SU-DHL-6 (cell line): Measurements from ENCODE around the gene SELENOS.

Source experiments
- H2AFZ ChIP-seq: fragments of 200-600 bp; sonication (generic); 2 replicates; pipeline ENCODE4 v1.6.1; 2014; ENCODE audit warnings: low read depth, mild to moderate bottlenecking, moderate library complexity, mixed read lengths, antibody characterized with exemption, low read length; ENCODE audit not compliant: severe bottlenecking
- H3F3A ChIP-seq: fragments of 200-600 bp; shearing (Covaris generic); 2 replicates; pipeline ENCODE4 v1.6.0; 2016; ENCODE audit warnings: antibody characterized with exemption, mild to moderate bottlenecking; ENCODE audit not compliant: insufficient read depth
- H3K27ac ChIP-seq: fragments of 200-600 bp; sonication (generic); 2 replicates; pipeline ENCODE4 v1.5.1; 2016; ENCODE audit warnings: low read depth, mild to moderate bottlenecking, low read length, moderate library complexity, mixed read lengths
- H3K27me3 ChIP-seq: fragments of 200-600 bp; sonication (generic), shearing (Covaris generic); 2 replicates; pipeline ENCODE4 v1.6.0; 2014; ENCODE audit warnings: mild to moderate bottlenecking, low read length
- H3K36me3 ChIP-seq: fragments of 200-600 bp; sonication (generic); 2 replicates; pipeline ENCODE4 v1.6.1; 2014; ENCODE audit warnings: mild to moderate bottlenecking, low read length, mixed read lengths
- H3K4me2 ChIP-seq: fragments of 300-600, 200-600 bp; shearing (Covaris generic), sonication (generic); 2 replicates; pipeline ENCODE4 v1.6.0; 2014; ENCODE audit warnings: low read length, low read depth, mild to moderate bottlenecking; ENCODE audit not compliant: poor library complexity, severe bottlenecking
- H3K4me3 ChIP-seq: fragments of 200-600 bp; sonication (generic); 2 replicates; pipeline ENCODE4 v1.5.1; 2014; ENCODE audit warnings: antibody characterized with exemption, low read length, mild to moderate bottlenecking, mixed read lengths; ENCODE audit not compliant: insufficient read depth, poor library complexity, severe bottlenecking
- H3K79me2 ChIP-seq: fragments of 200-600 bp; sonication (generic); 2 replicates; pipeline ENCODE4 v1.6.1; 2014; ENCODE audit warnings: mild to moderate bottlenecking, low read length, moderate library complexity; ENCODE audit not compliant: insufficient read depth
- H3K9ac ChIP-seq: fragments of 200-600 bp; sonication (generic); 2 replicates; pipeline ENCODE4 v1.7.0; 2014; ENCODE audit warnings: mild to moderate bottlenecking, low read length
- H3K9me2 ChIP-seq: fragments of 200-600 bp; sonication (generic); replicated peaks from 2 replicates; pipeline ENCODE4 v1.6.1; 2014; ENCODE audit warnings: low read length; ENCODE audit not compliant: insufficient read depth
- H3K9me3 ChIP-seq: fragments of 200-600 bp; sonication (generic); 2 replicates; pipeline ENCODE4 v1.6.1; 2014; ENCODE audit warnings: low read length, mixed read lengths; ENCODE audit not compliant: insufficient read depth
- H4K20me1 ChIP-seq: fragments of 200-600 bp; sonication (generic); 2 replicates; pipeline ENCODE4 v1.6.1; 2014; ENCODE audit warnings: low read depth, mild to moderate bottlenecking, antibody characterized with exemption, low read length, moderate library complexity, mixed read lengths
- CTCF ChIP-seq: fragments of 200-600 bp; sonication (generic); IDR thresholded peaks from one replicate; pipeline ENCODE4 v1.5.1; 2017; ENCODE audit warnings: antibody characterized with exemption, mild to moderate bottlenecking, low read length, moderate library complexity; ENCODE audit not compliant: insufficient read depth, poor library complexity, severe bottlenecking
- EZH2phosphoT487 ChIP-seq: fragments of 200-600 bp; sonication (generic), shearing (Covaris generic); conservative IDR thresholded peaks from 2 replicates; pipeline ENCODE4 v1.6.1; 2018; ENCODE audit warnings: mild to moderate bottlenecking, antibody characterized with exemption, low read length, moderate library complexity, mixed read lengths

Gene SELENOS

DNA sequence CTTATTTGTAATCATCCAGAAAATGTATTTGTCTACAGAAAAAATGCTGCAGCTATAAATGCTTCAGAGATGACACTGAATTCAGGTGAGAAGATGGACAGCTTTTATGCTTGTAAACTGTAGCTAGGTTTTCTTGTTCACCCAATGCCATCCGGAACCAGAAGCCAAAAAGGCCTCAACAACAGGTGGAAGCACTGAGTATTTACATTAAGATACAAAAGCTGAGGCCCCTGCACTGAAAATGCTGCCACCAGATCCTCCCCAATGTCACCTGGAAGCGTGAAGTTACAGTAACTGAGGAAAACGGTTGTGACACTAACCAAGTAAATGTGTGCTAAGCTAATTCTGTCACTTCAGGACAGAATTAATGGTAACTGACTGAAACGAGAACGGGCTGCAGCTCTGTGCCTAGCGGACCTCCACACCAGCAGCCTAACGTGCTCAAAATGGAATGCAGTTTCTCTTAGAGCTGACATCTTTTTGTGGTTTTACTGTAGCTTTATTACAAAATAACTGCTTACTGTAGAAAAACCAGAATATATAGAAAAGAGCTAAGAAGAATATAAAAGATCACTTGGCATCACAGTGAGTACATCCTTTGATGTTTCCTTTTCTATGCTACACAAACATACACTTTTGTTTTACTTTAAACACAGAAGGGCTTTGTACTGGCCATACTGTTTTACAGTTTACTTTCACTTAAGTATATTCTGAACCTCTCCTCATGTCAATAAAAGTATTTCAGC lies 33.1 kb downstream of the SELENOS start:
- no peaks in the 10 kb centered on the region for H3K27me3 ChIP-seq
- peaks cover 12% of the 10 kb centered on the region; the same call in 1 of the 2 replicates for H3F3A ChIP-seq
- H3K9me3 ChIP-seq = no peaks in the 10 kb centered on the region
- 0 out of 2 replicates have a peak overlapping the region, but pooled peaks have one; percentile 8 for H3K9ac ChIP-seq
- H3K4me3 ChIP-seq = no peak overlapping the region
- H4K20me1 ChIP-seq = peaks cover 5% of the 10 kb centered on the region; the same call in 1 of the 2 replicates
- peaks cover 75% of the 10 kb centered on the region for H3K79me2 ChIP-seq
- no peaks in the 10 kb centered on the region for H3K36me3 ChIP-seq
- H2AFZ ChIP-seq = no peak overlapping the region
- H3K27ac ChIP-seq = peak overlapping the region; percentile 69
- TF ChIP-seq EZH2phosphoT487 (no peak), CTCF (no peak)
- H3K9me2 ChIP-seq = no peaks in the 10 kb centered on the region
- H3K4me2 ChIP-seq = peak overlapping the region; percentile 45

DNA sequence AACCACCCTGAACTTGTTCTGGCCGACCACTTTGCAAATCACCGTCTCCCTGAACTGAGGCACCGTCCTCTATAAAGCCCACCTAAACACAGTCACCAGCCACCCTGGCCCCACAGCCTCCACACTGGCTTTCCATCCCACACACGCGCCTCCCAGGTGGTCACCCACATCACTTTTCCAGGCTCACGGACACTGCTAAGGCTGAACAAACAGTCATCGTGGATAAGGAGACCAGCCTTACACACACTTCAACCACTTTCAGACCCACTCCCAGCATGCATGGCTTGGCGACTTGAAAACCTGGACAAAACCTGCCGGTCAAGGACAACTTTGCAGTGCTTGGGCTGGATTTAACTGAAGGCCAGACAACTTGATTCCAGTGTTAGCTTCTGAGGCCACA lies 33.9 kb downstream of the SELENOS start:
- Histone ChIP-seq H3K9ac (no peak overlapping the region), H3K4me2 (peak overlapping the region; percentile 65), H4K20me1 (peaks cover 5% of the 10 kb centered on the region; the same call in 1 of the 2 replicates), H2AFZ (no peak overlapping the region), H3K36me3 (no peaks in the 10 kb centered on the region), H3K4me3 (peak overlapping the region; percentile 26), H3K9me3 (no peaks in the 10 kb centered on the region), H3F3A (peaks cover 12% of the 10 kb centered on the region; the same call in 1 of the 2 replicates), H3K79me2 (peaks cover 81% of the 10 kb centered on the region), H3K27me3 (no peaks in the 10 kb centered on the region), H3K9me2 (no peaks in the 10 kb centered on the region), H3K27ac (peak overlapping the region; percentile 69)
- TF ChIP-seq EZH2phosphoT487 = no peak
- no peak for TF ChIP-seq CTCF

GRCh38 chr15:101242999-101243336 lies 34.3 kb downstream of the SELENOS start:
- peaks cover 80% of the 10 kb centered on the region for H3K79me2 ChIP-seq
- no peak for TF ChIP-seq EZH2phosphoT487
- TF ChIP-seq CTCF = no peak
- no peak overlapping the region for H2AFZ ChIP-seq
- no peaks in the 10 kb centered on the region for H3K27me3 ChIP-seq
- peak overlapping the region; percentile 68 for H3K27ac ChIP-seq
- H3F3A ChIP-seq = peaks cover 12% of the 10 kb centered on the region; the same call in 1 of the 2 replicates
- H3K4me2 ChIP-seq = peak overlapping the region; percentile 65
- H3K9me2 ChIP-seq = no peaks in the 10 kb centered on the region
- peak overlapping the region; percentile 26 for H3K4me3 ChIP-seq
- no peaks in the 10 kb centered on the region for H3K9me3 ChIP-seq
- H3K36me3 ChIP-seq = no peaks in the 10 kb centered on the region
- H4K20me1 ChIP-seq = peaks cover 5% of the 10 kb centered on the region; the same call in 1 of the 2 replicates
- peak overlapping the region; percentile 29; the same call in 1 of the 2 replicates for H3K9ac ChIP-seq
